ENCODE results near the gene CRIP1.
A peak's percentile ranks its signal among the peaks of the same experiment; 100 is the strongest.

The CRIP1 gene

DNA sequence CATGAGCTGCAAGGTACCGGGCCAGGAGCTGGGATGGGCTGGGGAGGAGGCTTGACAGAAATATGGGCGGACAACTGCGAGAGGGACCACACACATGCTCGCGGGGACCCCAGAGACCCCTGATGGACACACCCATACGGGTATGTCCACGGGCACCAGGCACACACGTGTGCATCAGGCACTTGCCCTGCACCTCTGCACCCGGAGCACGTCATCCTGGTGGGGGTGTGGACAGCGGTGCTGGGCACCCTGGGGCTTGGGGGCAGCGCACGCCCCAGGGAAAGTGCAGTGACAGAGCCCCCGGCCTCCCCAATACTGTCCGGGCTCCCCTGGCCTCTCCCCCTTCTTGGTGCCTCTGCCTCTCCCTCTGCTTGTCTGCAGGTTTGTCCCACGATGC is 1.7 kb upstream of the CRIP1 start:
- Histone ChIP-seq H3K4me1 (peaks cover 30% of the 10 kb centered on the region), H3K36me3 (ENCODE audit: control insufficient read depth, insufficient read depth, low read length) (no peaks in the 10 kb centered on the region), H3K79me2 (no peaks in the 10 kb centered on the region), H3K27ac (peak overlapping the region; percentile 43), H2AFZ (no peak overlapping the region), H3K9ac (no peak overlapping the region), H3K27me3 (ENCODE audit: control insufficient read depth, insufficient read depth, low read length) (peaks cover 7% of the 10 kb centered on the region), H3K4me2 (ENCODE audit: low read length) (no peak overlapping the region), H3K9me3 (ENCODE audit: control insufficient read depth, low read length) (no peaks in the 10 kb centered on the region), H3K4me3 (ENCODE audit: low read depth, low read length) (no peak overlapping the region)
- TF ChIP-seq, protein P1, sequence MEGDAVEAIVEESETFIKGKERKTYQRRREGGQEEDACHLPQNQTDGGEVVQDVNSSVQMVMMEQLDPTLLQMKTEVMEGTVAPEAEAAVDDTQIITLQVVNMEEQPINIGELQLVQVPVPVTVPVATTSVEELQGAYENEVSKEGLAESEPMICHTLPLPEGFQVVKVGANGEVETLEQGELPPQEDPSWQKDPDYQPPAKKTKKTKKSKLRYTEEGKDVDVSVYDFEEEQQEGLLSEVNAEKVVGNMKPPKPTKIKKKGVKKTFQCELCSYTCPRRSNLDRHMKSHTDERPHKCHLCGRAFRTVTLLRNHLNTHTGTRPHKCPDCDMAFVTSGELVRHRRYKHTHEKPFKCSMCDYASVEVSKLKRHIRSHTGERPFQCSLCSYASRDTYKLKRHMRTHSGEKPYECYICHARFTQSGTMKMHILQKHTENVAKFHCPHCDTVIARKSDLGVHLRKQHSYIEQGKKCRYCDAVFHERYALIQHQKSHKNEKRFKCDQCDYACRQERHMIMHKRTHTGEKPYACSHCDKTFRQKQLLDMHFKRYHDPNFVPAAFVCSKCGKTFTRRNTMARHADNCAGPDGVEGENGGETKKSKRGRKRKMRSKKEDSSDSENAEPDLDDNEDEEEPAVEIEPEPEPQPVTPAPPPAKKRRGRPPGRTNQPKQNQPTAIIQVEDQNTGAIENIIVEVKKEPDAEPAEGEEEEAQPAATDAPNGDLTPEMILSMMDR (IDR thresholded peaks at IDR 0.05) = no peak

- Histone ChIP-seq H3K27ac (peak overlapping the region; percentile 43), H3K27me3 (ENCODE audit: control insufficient read depth, insufficient read depth, low read length) (peaks cover 7% of the 10 kb centered on the region), H3K4me2 (ENCODE audit: low read length) (no peak overlapping the region), H3K4me1 (peaks cover 29% of the 10 kb centered on the region), H3K9me3 (ENCODE audit: control insufficient read depth, low read length) (no peaks in the 10 kb centered on the region), H3K36me3 (ENCODE audit: control insufficient read depth, insufficient read depth, low read length) (no peaks in the 10 kb centered on the region), H3K9ac (no peak overlapping the region), H2AFZ (peak overlapping the region; percentile 70), H3K79me2 (no peaks in the 10 kb centered on the region), H3K4me3 (ENCODE audit: low read depth, low read length) (no peak overlapping the region)
- TF ChIP-seq, protein P1 (IDR thresholded peaks at IDR 0.05) = peak; percentile 54
Observed at GRCh38 chr14:105485739-105486162, 935 bp upstream of the CRIP1 start.

GRCh38 chr14:105486974-105487448 is 325 bp downstream of the CRIP1 start:
- no peaks in the 10 kb centered on the region for H3K9me3 ChIP-seq (ENCODE audit: control insufficient read depth, low read length)
- peak overlapping the region; percentile 66 for H2AFZ ChIP-seq
- peak overlapping the region; percentile 11 for H3K4me2 ChIP-seq (ENCODE audit: low read length)
- no peaks in the 10 kb centered on the region for H3K79me2 ChIP-seq
- peak overlapping the region; percentile 21 for H3K27ac ChIP-seq
- no peaks in the 10 kb centered on the region for H3K36me3 ChIP-seq (ENCODE audit: control insufficient read depth, insufficient read depth, low read length)
- peaks cover 22% of the 10 kb centered on the region for H3K4me1 ChIP-seq
- H3K9ac ChIP-seq = no peak overlapping the region
- peaks cover 7% of the 10 kb centered on the region for H3K27me3 ChIP-seq (ENCODE audit: control insufficient read depth, insufficient read depth, low read length)
- peak overlapping the region; percentile 3 for H3K4me3 ChIP-seq (ENCODE audit: low read depth, low read length)
- TF ChIP-seq, protein P1 (IDR thresholded peaks at IDR 0.05) = no peak

- H3K27ac ChIP-seq = peak overlapping the region; percentile 21
- H3K4me3 ChIP-seq (ENCODE audit: low read depth, low read length) = peak overlapping the region; percentile 3
- H3K9ac ChIP-seq = no peak overlapping the region
- no peaks in the 10 kb centered on the region for H3K36me3 ChIP-seq (ENCODE audit: control insufficient read depth, insufficient read depth, low read length)
- no peaks in the 10 kb centered on the region for H3K79me2 ChIP-seq
- H3K4me1 ChIP-seq = peaks cover 17% of the 10 kb centered on the region
- H2AFZ ChIP-seq = peak overlapping the region; percentile 66
- peaks cover 7% of the 10 kb centered on the region for H3K27me3 ChIP-seq (ENCODE audit: control insufficient read depth, insufficient read depth, low read length)
- peak overlapping the region; percentile 11 for H3K4me2 ChIP-seq (ENCODE audit: low read length)
- TF ChIP-seq, protein P1 (IDR thresholded peaks at IDR 0.05) = no peak
- no peaks in the 10 kb centered on the region for H3K9me3 ChIP-seq (ENCODE audit: control insufficient read depth, low read length)
Observed at GRCh38 chr14:105487449-105487985, 831 bp downstream of the CRIP1 start.
